GM12878 (cell line): ENCODE results near the gene DNMBP. TPM values are rescaled to one million over a fixed set of nuclear protein-coding genes. Genes with fewer than 3 reads are reported as not detected.
A peak's percentile ranks its signal among the peaks of the same experiment; 100 is the strongest.
"Not testable (repeated sequence)": the region's sequence is repeated elsewhere in the genome, so short reads cannot be mapped to it uniquely, and the experiment has no call there.

Source experiments
- ATAC-seq: fragments of 200-7000 bp; cut with Tn5 transposase; 3 replicates; pipeline ENCODE4 v1.9.1; 2020; ENCODE audit warnings: mild to moderate bottlenecking, moderate library complexity
- BruUV-seq: library from RNA; stranded (reverse); fragments of 400-500 nt; replicated peaks from 2 replicates; lab custom pipeline; 2021; lab: Mats Ljungman, UMichigan
- CTCF ChIA-PET: fragments of 300-600 bp; sonication (Branson Sonifier 250); formaldehyde crosslinking; extraction: SDS; loops from one replicate; lab custom pipeline; 2021; ENCODE audit warnings: inconsistent platforms; lab: Yijun Ruan, JAX
- POLR2A ChIA-PET: fragments of 350-600 bp; formaldehyde crosslinking; extraction: SDS; loops from one replicate; lab custom pipeline; 2021; ENCODE audit warnings: inconsistent platforms; lab: Charles Lee
- RAD21 ChIA-PET: fragments of 300-600 bp; sonication (Branson Sonifier 250); formaldehyde crosslinking; loops from one replicate; lab custom pipeline; 2023; ENCODE audit warnings: antibody characterized with exemption; ENCODE audit not compliant: unreplicated experiment; lab: Charles Lee
- SMC1A ChIA-PET: fragments of 300-600 bp; sonication (Branson Sonifier 250); formaldehyde crosslinking; loops from one replicate; lab custom pipeline; 2023; ENCODE audit not compliant: unreplicated experiment, uncharacterized antibody; lab: Charles Lee
- DNase-seq: peaks from one replicate; pipeline ENCODE4 v3.0.0-alpha.2; 2011; ENCODE audit warnings: low read depth, low spot score
- FAIRE-seq: peaks from 3 replicates; lab custom pipeline; 2011; peaks lifted over from hg19 to GRCh38; lab: Jason Lieb, UNC
- H2AFZ ChIP-seq: 2 replicates; pipeline ENCODE4 v1.6.0; 2011; ENCODE audit warnings: low read depth, low read length, control low read depth; ENCODE audit not compliant: control insufficient read depth
- H3K27ac ChIP-seq: 2 replicates; pipeline ENCODE4 v1.5.1; 2011; ENCODE audit warnings: control low read depth; ENCODE audit not compliant: control insufficient read depth, insufficient read depth
- H3K27me3 ChIP-seq, 2 experiments: replicated peaks in 1 of 2; 2 replicates each; pipeline versions ENCODE4 v1.6.0 to v1.6.1; 2011; ENCODE audit warnings: low read length in 1 of 2; ENCODE audit not compliant: control insufficient read depth in 2 of 2, insufficient read depth in 2 of 2
- H3K36me3 ChIP-seq, 2 experiments: 2 replicates each; pipeline ENCODE4 v1.5.1; 2011; ENCODE audit warnings: low read length in 1 of 2; ENCODE audit not compliant: control insufficient read depth in 2 of 2, insufficient read depth in 2 of 2
- H3K4me1 ChIP-seq: 2 replicates; pipeline ENCODE4 v1.6.1; 2011; ENCODE audit warnings: mild to moderate bottlenecking, low read length, moderate library complexity, mixed read lengths; ENCODE audit not compliant: control insufficient read depth, insufficient read depth
- H3K4me2 ChIP-seq: 2 replicates; pipeline ENCODE4 v1.6.0; 2011; ENCODE audit warnings: control low read depth; ENCODE audit not compliant: control insufficient read depth, insufficient read depth
- H3K4me3 ChIP-seq: fragments of 200-600 bp; sonication (generic); 2 replicates; pipeline ENCODE4 v1.5.1; 2016
- H3K79me2 ChIP-seq: 2 replicates; pipeline ENCODE4 v1.6.0; 2011; ENCODE audit warnings: low read length; ENCODE audit not compliant: control insufficient read depth, insufficient read depth
- H3K9ac ChIP-seq: 2 replicates; pipeline ENCODE4 v1.8.0; 2011; ENCODE audit warnings: low read length, control low read depth, mixed read lengths; ENCODE audit not compliant: control insufficient read depth, insufficient read depth
- H3K9me3 ChIP-seq: replicated peaks from 3 replicates; pipeline ENCODE4 v1.5.1; 2011; ENCODE audit warnings: mild to moderate bottlenecking, low read length; ENCODE audit not compliant: control insufficient read depth, insufficient read depth
- H4K20me1 ChIP-seq: 2 replicates; pipeline ENCODE4 v1.6.0; 2011; ENCODE audit not compliant: control insufficient read depth, insufficient read depth
- IKZF2 ChIP-seq, 2 experiments: fragments of 450-650 bp; IDR thresholded peaks; 2 replicates each; pipeline ENCODE4 v1.6.1; 2017; ENCODE audit warnings: mild to moderate bottlenecking in 2 of 2, moderate library complexity in 2 of 2
- KLF5 ChIP-seq: fragments of 450-650 bp; IDR thresholded peaks from 2 replicates; pipeline ENCODE4 v1.6.1; 2014; ENCODE audit warnings: mild to moderate bottlenecking; ENCODE audit not compliant: partially characterized antibody
- SP1 ChIP-seq: IDR thresholded peaks from one replicate; pipeline ENCODE4 v1.6.1; 2011; ENCODE audit warnings: low read depth, low read length
- WGBS: methylation state at CpG from one replicate; pipeline ENCODE4 v1.1.6; 2016; ENCODE audit warnings: low lambda C conversion rate; ENCODE audit not compliant: insufficient replicate concordance, insufficient coverage; ENCODE audit errors: missing lambda C conversion rate; 5-methylcytosine and 5-hydroxymethylcytosine counted together
- in situ Hi-C: fragments of 300-500 bp; cut with MboI; formaldehyde crosslinking; loops from 9 replicates; pipeline ENCODE4 v1.14.3; 2018; ENCODE audit warnings: mixed read lengths
- intact Hi-C: fragments of 100-400 bp; cut with micrococcal nuclease; formaldehyde crosslinking; loops from one replicate; pipeline ENCODE4 v1.14.2; 2022; ENCODE audit not compliant: unreplicated experiment
- polyA plus RNA-seq, 11 experiments: library from polyadenylated mRNA; depleted of rRNA in 4 of 11; unstranded in 6 of 11; stranded (reverse) in 5 of 11; fragments of >200 nt; fragmentation: Nextera tagmentation in 4 of 11; fragmentation: Illumina TruSeq in 1 of 11; extraction: Ambion mirVana in 4 of 11; extraction: Trizol in 1 of 11; gene quantifications; 1 replicate in 1 of 11; 2 replicates in 10 of 11; pipeline versions ENCODE4 v1.2.1 to v1.2.3, GENCODE V29; 2011 to 2016; ENCODE audit warnings: inconsistent platforms in 2 of 11, missing spikeins in 2 of 11, low read depth in 1 of 11
- total RNA-seq, 4 experiments: library from RNA; depleted of rRNA in 3 of 4; stranded (reverse); fragments of >200 nt in 3 of 4; fragmentation: Illumina TruSeq in 1 of 4; extraction: Trizol in 1 of 4; gene quantifications; 2 replicates each; pipeline versions ENCODE4 v1.2.1 to v1.2.3, GENCODE V29; 2013 to 2021

DNMBP gene
- total and polyA plus RNA-seq, 10 of the 15 experiments (the other 5 are each of a cell fraction or from before 2014, with no cell fraction given): 7.1 to 45.0 (median 22.0) TPM

DNA sequence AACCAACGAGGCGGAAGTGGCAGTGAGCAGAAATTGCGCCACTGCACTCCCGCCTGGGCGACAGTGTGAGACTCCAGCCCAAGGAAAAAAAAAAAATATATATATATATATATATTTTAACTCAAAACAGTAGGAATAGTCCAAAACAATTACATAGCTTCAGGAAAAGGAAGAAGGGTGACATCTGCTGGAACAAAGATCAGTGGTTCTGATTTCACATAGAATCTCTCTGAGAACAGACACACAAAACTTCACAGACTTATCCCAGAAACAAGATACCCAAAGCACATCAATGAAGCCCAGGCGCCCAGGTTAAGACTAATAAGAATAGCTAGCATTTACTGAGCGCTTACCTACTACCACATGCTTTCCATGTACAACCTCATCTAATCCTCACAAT lies 45.0 kb downstream of the DNMBP start:
- BruUV-seq: no TSS peak
- CTCF ChIA-PET: interaction anchor here (0.8 to 4.8 kb wide), 3 partner anchors 74 to 119 kb away, joined by 4 to 33 read pairs (median 4); no protein-coding TSS in a partner anchor
- no peak for DNase-seq

DNA sequence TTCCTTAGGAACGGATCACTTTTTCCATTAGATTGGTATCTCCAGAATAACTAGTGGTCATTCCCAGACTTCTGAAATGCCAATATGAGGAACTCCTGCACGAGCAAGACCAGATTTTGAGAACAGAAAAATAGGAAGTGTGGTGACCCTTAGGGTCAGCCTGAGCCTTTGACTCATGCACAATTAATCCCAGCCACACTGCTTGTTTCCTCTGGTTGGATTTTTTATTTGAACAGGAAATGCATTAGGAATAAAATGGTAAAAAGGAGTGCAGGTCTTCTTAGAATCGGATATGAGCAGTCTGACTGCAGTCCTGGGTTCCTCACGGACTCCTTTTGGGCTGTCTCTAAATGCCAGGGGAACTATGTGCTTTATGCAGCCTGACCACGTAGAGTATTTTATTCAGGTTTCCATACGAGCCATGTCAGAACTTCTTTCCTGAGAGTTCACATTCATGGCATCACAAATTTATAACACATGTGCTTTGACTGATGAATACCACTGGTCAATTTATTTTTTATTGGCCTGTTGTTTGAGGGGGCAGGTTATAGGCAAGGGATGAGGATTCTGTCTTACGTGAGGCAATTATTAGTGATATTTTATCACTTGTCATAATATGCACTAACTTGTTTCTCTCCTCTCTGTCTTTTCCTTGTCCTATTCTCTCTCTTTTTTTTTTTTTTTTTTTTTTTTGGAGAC lies 46.1 kb downstream of the DNMBP start:
- H3K9ac ChIP-seq, POLR2A ChIA-PET, H3K4me1 ChIP-seq, in situ Hi-C loops, CTCF ChIA-PET, H3K4me3 ChIP-seq, SMC1A ChIA-PET, H3K9me3 ChIP-seq, ATAC-seq, BruUV-seq, H3K27me3 ChIP-seq, H4K20me1 ChIP-seq, H3K4me2 ChIP-seq, H2AFZ ChIP-seq, intact Hi-C loops, DNase-seq, H3K27ac ChIP-seq, H3K79me2 ChIP-seq: not testable (repeated sequence)
- RAD21 ChIA-PET: interaction anchor here (1.0 kb wide), 1 partner anchor 42 kb away, joined by 8 read pairs; no protein-coding TSS in a partner anchor
- peaks cover 9 to 13% of the 10 kb centered on the region in 2 experiments; a peak in 2 of 4 replicates for H3K36me3 ChIP-seq
- WGBS: 89% methylated on average over 3 of the region's 7 CpGs
- FAIRE-seq: peak; percentile 13

More for the DNA sequence above, 45.0 kb downstream of the DNMBP start:
- ChIA-PET RAD21 (interaction anchor here (1.0 to 1.8 kb wide), 3 partner anchors 41 to 119 kb away, joined by 4 to 10 read pairs (median 8); no protein-coding TSS in a partner anchor), POLR2A (interaction anchor here (0.7 kb wide), 1 partner anchor 9 kb away, joined by 3 read pairs; no protein-coding TSS in a partner anchor), SMC1A (interaction anchor here (0.7 to 4.2 kb wide), 5 partner anchors 18 to 210 kb away, joined by 3 to 21 read pairs (median 4); no protein-coding TSS in a partner anchor)
- Histone ChIP-seq H3K9me3 (no peaks in the 10 kb centered on the region), H3K27me3 (no peaks in the 10 kb centered on the region), H3K4me2 (no peak overlapping the region), H4K20me1 (no peaks in the 10 kb centered on the region), H3K36me3 (peaks cover 13 to 20% of the 10 kb centered on the region in 2 experiments; a peak in 3 of 4 replicates), H2AFZ (no peak overlapping the region), H3K79me2 (no peaks in the 10 kb centered on the region), H3K4me3 (no peak overlapping the region), H3K9ac (no peak overlapping the region), H3K4me1 (no peaks in the 10 kb centered on the region), H3K27ac (no peak overlapping the region)
- FAIRE-seq (no peak), ATAC-seq (no peak)
- TF ChIP-seq SP1 (no peak), KLF5 (no peak), IKZF2 (IDR thresholded peaks at IDR 0.05) (no peak)
- WGBS: 90% methylated on average over 6 of the region's 7 CpGs
- in situ Hi-C loops (no loop called here), intact Hi-C loops (no loop called here)
